ENCODE measurements around the gene CTNND1.
"Not testable (repeated sequence)": the region's sequence is repeated elsewhere in the genome, so short reads cannot be mapped to it uniquely, and the experiment has no call there.

The CTNND1 gene, protein sequence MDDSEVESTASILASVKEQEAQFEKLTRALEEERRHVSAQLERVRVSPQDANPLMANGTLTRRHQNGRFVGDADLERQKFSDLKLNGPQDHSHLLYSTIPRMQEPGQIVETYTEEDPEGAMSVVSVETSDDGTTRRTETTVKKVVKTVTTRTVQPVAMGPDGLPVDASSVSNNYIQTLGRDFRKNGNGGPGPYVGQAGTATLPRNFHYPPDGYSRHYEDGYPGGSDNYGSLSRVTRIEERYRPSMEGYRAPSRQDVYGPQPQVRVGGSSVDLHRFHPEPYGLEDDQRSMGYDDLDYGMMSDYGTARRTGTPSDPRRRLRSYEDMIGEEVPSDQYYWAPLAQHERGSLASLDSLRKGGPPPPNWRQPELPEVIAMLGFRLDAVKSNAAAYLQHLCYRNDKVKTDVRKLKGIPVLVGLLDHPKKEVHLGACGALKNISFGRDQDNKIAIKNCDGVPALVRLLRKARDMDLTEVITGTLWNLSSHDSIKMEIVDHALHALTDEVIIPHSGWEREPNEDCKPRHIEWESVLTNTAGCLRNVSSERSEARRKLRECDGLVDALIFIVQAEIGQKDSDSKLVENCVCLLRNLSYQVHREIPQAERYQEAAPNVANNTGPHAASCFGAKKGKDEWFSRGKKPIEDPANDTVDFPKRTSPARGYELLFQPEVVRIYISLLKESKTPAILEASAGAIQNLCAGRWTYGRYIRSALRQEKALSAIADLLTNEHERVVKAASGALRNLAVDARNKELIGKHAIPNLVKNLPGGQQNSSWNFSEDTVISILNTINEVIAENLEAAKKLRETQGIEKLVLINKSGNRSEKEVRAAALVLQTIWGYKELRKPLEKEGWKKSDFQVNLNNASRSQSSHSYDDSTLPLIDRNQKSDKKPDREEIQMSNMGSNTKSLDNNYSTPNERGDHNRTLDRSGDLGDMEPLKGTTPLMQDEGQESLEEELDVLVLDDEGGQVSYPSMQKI

DNA sequence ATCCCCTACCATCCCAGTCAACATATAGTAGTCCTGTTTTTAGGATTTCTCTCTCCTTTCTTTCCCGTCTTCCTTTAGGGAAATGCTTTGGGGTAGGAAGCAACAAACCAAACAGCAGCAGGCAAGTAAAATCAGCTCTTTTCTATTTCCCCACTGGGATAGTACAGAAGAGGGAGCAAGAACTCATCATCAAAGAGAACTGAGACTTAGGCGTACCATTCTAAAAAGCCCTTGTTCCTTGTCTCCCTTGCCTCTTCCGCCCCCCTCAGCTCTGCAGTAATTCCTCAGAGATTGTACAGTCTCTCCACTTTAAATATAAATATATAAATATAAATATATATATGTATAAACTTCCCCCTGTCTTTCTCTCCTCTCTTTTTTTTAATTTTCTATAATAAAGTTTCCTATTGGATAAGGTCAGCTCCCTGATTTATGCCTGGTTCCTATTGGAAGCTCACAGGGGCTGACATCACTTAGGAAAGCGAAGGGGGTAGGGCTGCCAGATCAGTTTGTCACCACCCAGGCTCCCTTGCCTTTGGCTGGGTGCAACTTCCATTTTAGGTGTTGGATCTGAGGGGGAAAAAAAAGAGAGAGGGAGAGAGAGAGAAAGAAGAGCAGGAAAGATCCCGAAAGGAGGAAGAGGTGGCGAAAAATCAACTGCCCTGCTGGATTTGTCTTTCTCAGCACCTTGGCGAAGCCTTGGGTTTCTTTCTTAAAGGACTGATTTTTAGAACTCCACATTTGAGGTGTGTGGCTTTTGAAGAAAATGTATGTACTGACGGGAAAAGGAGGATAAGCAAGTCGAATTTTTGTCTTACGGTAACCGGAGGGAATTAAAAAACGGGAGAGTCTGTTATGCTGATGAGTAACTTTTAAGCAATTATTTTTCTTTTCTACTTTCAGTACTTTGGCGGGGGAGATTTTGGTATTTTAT lies at the start of gene CTNND1:
CTNND1 (plus strand) TSS at position 502 of the 934 bp plus-strand sequence. CDS start 29,677 bp downstream, outside the sequence.
- H3K4me1 ChIP-seq (ENCODE audit: insufficient read depth, low read length), result no peaks in the 10 kb centered on the region
- H3K36me3 ChIP-seq (ENCODE audit: insufficient read depth, low read length), result no peaks in the 10 kb centered on the region
- peak within 1 kb of the TSS; percentile 99 for H3K9ac ChIP-seq (ENCODE audit: low read depth, low read length)
- no peaks in the 10 kb centered on the region for H3K9me3 ChIP-seq (ENCODE audit: control insufficient read depth, insufficient read depth, low read length)

DNA sequence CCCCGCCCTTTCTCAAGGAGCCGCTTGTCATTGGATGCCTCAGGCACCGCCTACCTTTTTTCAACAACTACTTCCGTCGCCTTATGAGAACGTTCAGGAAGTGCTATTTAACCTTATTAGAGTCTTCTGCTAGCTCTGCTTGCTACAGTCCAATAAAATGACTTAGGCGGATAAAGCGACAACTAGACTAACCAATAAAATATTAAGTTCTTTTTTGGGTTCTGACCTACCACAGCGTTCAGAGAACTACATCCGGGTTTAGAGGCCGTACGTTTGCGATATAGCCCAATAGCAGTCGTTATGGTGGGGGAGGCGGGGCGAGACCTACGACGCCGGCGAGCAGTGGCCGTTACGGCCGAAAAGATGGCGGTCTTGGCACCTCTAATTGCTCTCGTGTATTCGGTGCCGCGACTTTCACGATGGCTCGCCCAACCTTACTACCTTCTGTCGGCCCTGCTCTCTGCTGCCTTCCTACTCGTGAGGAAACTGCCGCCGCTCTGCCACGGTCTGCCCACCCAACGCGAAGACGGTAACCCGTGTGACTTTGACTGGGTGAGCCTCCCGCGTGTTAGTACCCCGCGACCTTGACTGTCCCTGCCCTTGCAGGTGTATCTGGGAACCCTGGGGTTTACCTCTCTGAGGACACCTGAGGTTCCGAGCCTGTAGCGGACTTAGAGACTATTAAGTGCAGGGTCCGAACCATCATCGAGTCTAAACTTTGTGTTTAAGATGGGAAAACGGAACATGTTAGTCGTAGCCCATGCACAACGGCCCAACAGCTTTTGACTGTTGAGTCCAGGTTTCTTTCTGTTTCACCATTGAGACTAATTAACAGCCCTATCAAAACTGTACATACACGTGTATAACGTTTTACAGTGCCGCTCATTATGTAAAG lies 49.1 kb upstream of the CTNND1 start, which contains the start of gene TMX2:
TMX2 (plus strand) TSS at position 338 of the 895 bp plus-strand sequence; CDS start at position 364, 26 bp downstream.
- H3K4me1 ChIP-seq (ENCODE audit: insufficient read depth, low read length), result peaks cover 11% of the 10 kb centered on the region; the same call in 1 of the 2 replicates

DNA sequence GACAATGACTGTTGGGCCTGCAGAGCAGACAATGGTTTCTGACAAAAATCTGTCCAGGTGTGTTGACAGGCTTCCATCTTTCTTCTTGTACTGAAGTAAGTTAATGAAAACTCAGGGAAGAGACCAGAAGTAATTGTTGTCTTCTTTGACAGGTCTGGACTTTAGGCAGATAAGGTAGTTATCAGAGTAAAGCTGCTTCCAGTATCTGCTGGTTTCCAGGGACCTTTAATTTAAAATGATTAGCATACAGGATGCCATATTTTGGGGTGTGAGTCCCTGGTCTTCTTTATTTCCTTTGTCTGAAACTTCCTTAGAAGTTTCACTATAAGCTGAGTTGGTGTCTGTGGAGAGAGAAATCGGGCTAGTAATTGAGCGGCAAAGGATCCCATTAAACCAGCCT lies 47.8 kb upstream of the CTNND1 start:
- Histone ChIP-seq H3K9ac (ENCODE audit: low read depth, low read length) (peak overlapping the region; percentile 76), H3K36me3 (ENCODE audit: insufficient read depth, low read length) (no peaks in the 10 kb centered on the region; the same call in 1 of the 2 replicates), H3K4me1 (ENCODE audit: insufficient read depth, low read length) (peaks cover 11% of the 10 kb centered on the region; the same call in 1 of the 2 replicates), H3K9me3 (ENCODE audit: control insufficient read depth, insufficient read depth, low read length) (no peaks in the 10 kb centered on the region)

More for the DNA sequence above, 49.1 kb upstream of the CTNND1 start, which contains the start of gene TMX2:
- no peaks in the 10 kb centered on the region for H3K9me3 ChIP-seq (ENCODE audit: control insufficient read depth, insufficient read depth, low read length)
- H3K36me3 ChIP-seq (ENCODE audit: insufficient read depth, low read length), result no peaks in the 10 kb centered on the region
- H3K9ac ChIP-seq (ENCODE audit: low read depth, low read length), result peak within 1 kb of the TSS; percentile 76

DNA sequence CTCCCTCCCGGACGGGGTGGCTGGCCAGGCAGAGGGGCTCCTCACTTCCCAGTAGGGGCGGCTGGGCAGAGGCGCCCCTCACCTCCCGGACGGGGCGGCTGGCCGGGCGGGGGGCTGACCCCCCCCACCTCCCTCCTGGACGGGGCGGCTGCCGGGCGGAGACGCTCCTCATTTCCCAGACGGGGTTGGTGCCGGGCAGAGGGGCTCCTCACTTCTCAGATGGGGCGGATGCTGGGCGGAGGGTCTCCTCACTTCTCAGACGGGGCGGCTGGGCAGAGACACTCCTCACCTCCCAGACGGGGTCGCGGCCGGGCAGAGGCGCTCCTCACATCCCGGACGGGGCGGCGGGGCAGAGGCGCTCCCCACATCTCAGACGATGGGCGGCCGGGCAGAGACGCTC lies 44.9 kb upstream of the CTNND1 start:
- H3K9me3 ChIP-seq (ENCODE audit: control insufficient read depth, insufficient read depth, low read length); H3K4me1 ChIP-seq (ENCODE audit: insufficient read depth, low read length); H3K9ac ChIP-seq (ENCODE audit: low read depth, low read length); H3K36me3 ChIP-seq (ENCODE audit: insufficient read depth, low read length): not testable (repeated sequence)

DNA sequence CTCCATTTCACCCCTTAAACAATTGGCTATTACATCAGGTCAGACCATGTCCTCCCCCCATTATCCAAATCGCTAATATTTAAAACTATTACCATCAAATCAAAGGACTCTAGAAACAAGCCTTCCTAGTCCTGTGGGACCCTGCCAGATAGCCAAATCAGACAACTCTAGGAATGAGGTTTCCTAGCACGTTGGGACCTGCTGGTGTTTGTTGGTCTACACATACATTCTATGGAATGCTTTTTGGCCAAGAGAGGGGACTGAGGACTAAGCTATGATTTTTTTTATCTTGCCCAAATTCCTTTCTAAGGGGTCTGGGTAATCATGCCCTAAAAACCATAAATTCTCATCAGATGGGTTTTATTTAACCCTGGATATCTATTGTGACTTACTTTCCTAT lies 34.4 kb upstream of the CTNND1 start:
- Histone ChIP-seq H3K4me1 (ENCODE audit: insufficient read depth, low read length) (peaks cover 9% of the 10 kb centered on the region), H3K9ac (ENCODE audit: low read depth, low read length) (no peak overlapping the region), H3K36me3 (ENCODE audit: insufficient read depth, low read length) (no peaks in the 10 kb centered on the region), H3K9me3 (ENCODE audit: control insufficient read depth, insufficient read depth, low read length) (no peaks in the 10 kb centered on the region)

DNA sequence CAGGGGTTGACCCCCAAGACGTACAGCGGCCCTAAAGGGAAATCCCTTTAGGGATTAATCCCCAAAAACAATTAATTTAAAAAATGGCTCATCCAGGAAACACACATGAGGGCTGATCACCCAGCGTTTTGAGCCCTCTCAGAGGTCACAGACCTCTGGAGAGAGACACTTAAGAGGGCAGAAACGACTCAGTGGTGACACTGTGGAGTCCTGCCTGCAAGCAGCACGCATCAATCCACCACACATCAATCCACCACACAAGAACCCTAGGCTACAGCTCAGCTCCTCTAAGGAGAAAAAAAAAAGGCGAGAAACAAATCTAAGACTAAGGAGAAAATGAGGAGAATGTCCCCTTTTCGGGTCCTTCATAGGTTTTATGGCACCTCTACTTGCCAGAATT lies 32.8 kb upstream of the CTNND1 start:
- no peaks in the 10 kb centered on the region for H3K9me3 ChIP-seq (ENCODE audit: control insufficient read depth, insufficient read depth, low read length)
- H3K9ac ChIP-seq (ENCODE audit: low read depth, low read length), result no peak overlapping the region
- H3K4me1 ChIP-seq (ENCODE audit: insufficient read depth, low read length), result peaks cover 9% of the 10 kb centered on the region
- H3K36me3 ChIP-seq (ENCODE audit: insufficient read depth, low read length), result no peaks in the 10 kb centered on the region

DNA sequence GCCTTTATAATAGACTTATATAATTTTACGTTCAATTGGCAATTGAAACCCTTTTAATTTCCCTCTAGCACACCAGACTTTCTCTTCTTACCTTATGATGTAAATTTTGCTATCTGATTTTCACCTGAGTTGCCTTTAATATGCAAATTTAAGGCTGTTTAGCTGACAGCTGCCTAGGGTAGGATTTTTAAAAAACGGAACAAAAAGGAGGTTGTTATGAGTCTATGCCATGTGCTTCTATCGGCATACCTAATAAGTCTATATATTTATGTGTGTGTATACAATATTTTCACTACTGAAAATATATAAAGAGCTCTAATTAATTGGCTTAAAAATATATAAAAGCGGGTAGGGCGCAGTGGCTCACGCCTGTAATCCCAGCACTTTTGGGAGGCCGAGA lies 32.1 kb upstream of the CTNND1 start:
- peaks cover 9% of the 10 kb centered on the region for H3K4me1 ChIP-seq (ENCODE audit: insufficient read depth, low read length)
- H3K9me3 ChIP-seq (ENCODE audit: control insufficient read depth, insufficient read depth, low read length), result no peaks in the 10 kb centered on the region
- no peak overlapping the region for H3K9ac ChIP-seq (ENCODE audit: low read depth, low read length)
- H3K36me3 ChIP-seq (ENCODE audit: insufficient read depth, low read length), result no peaks in the 10 kb centered on the region

DNA sequence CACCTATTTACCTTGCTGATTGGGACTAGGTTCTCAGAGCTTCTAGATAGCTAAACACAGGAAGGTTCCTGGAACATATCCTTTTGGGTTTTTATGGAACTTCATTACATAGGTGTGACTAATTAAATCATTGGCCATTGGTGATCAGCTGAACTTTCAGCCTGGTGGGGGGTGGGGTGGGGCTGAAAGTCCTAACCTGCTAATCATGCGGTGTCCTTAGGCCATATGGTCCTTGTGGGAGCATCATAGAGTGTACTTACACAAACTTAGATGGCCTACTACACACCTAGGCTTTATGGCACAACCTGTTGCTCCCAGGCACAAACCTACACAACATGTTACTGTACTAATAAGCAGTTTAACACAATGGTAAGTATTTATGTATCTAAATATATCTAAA lies 28.9 kb upstream of the CTNND1 start:
- Histone ChIP-seq H3K9ac (ENCODE audit: low read depth, low read length) (no peak overlapping the region), H3K4me1 (ENCODE audit: insufficient read depth, low read length) (peaks cover 15% of the 10 kb centered on the region), H3K9me3 (ENCODE audit: control insufficient read depth, insufficient read depth, low read length) (no peaks in the 10 kb centered on the region), H3K36me3 (ENCODE audit: insufficient read depth, low read length) (peaks cover 3% of the 10 kb centered on the region; the same call in 1 of the 2 replicates)

DNA sequence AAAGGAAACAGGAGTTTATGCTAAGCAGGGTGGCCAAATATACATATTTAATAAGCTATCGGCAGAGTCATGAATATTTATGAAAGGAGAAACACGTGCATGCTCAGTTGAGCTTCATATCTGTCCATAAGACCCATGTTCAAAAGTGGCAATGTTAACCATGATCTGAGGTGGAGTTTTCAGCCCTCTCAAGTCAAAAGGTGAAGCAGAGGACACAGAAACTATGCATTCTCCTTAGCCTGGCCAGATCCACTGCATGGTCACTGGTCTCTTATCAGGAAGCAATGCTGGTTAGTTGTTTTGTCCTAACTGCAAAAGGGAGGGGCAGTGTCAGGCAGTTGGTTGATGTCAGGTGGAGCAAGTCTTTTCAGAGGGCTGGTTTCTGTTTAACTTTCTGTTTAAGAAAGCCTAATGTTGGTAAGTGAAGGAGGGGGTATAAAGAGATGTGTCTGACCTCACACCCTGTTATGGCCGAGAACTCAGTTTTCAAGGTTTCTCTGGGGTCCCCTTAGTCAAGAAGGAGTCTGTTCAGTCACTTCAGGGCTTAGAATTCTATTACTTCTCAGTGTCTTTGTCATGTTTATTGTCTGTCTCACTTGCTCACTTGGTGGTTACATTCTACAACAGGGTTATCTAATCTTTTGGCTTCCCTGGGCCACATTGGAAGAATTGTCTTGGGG lies 25.8 kb upstream of the CTNND1 start:
- Histone ChIP-seq H3K9me3 (ENCODE audit: control insufficient read depth, insufficient read depth, low read length) (no peaks in the 10 kb centered on the region), H3K36me3 (ENCODE audit: insufficient read depth, low read length) (peaks cover 4% of the 10 kb centered on the region), H3K4me1 (ENCODE audit: insufficient read depth, low read length) (0 out of 2 replicates have a peak, but pooled peaks cover 6% of the 10 kb centered on the region), H3K9ac (ENCODE audit: low read depth, low read length) (no peak overlapping the region)

DNA sequence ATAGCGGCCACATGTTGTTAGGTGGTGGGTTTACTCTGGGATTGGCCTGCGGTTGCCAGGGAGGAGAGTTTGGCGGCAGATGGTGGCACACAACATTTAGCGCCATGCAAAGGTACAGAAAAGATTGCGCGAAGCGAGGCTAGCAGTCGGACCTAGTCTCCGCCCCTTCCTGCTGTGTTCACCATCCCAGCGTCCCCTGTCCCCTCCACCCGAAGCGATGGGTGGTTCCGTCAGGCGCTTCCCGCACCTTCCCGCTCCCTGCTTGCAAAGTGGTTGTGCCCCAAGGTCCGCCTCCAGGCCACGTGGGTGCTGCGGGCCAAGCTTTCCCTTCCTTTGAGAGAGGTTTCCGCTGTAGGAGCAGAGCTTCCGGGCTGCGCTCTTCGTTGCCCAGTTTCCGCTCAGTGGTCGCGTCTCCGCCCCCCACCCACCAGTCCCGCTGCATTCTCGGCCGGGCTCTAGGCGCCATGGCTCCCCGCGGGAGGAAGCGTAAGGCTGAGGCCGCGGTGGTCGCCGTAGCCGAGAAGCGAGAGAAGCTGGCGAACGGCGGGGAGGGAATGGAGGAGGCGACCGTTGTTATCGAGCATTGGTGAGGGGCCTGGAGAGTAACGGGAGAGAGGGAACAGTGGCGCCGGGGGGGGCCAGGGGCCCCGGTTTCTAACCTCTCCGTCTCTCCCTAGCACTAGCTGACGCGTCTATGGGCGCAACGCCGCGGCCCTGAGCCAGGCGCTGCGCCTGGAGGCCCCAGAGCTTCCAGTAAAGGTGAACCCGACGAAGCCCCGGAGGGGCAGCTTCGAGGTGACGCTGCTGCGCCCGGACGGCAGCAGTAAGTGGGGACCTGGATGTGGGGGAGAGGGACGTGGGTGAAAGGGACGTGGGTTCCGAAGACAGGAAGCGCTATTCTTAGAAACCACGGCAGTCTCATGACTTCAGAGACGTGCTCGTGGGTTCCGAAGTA lies 20.2 kb upstream of the CTNND1 start, which contains the start of gene SELENOH:
SELENOH (plus strand) TSS at position 360 of the 955 bp plus-strand sequence; CDS start at position 465, 105 bp downstream.
- peaks cover 13% of the 10 kb centered on the region for H3K36me3 ChIP-seq (ENCODE audit: insufficient read depth, low read length)
- H3K9ac ChIP-seq (ENCODE audit: low read depth, low read length), result peak within 1 kb of the TSS; percentile 99
- H3K9me3 ChIP-seq (ENCODE audit: control insufficient read depth, insufficient read depth, low read length), result no peaks in the 10 kb centered on the region
- H3K4me1 ChIP-seq (ENCODE audit: insufficient read depth, low read length), result peaks cover 6% of the 10 kb centered on the region; the same call in 1 of the 2 replicates

DNA sequence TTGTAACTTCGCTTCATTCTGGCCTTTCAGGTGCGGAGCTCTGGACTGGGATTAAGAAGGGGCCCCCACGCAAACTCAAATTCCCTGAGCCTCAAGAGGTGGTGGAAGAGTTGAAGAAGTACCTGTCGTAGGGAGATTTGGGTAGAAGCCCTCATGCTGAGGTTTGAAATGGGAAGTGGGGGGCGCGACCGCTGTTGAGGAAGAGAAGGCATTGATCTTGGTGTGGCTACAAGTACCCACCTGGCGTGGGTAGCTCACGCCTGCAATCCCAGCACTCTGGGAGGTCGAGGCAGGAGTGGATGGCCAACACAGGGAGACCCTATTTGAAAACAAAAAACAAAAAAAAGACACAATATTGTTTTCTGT lies 19.5 kb upstream of the CTNND1 start:
- H3K4me1 ChIP-seq (ENCODE audit: insufficient read depth, low read length), result peaks cover 6% of the 10 kb centered on the region; the same call in 1 of the 2 replicates
- H3K9ac ChIP-seq (ENCODE audit: low read depth, low read length), result peak overlapping the region; percentile 99
- peaks cover 13% of the 10 kb centered on the region for H3K36me3 ChIP-seq (ENCODE audit: insufficient read depth, low read length)
- H3K9me3 ChIP-seq (ENCODE audit: control insufficient read depth, insufficient read depth, low read length), result no peaks in the 10 kb centered on the region
